Testis (tissue), 2 donors: ENCODE measurements around the gene SLC39A12.

Experiments
- POLR2A ChIP-seq: fragments of 450-650 bp; IDR thresholded peaks from one replicate; pipeline ENCODE4 v1.6.1; 2017; ENCODE audit warnings: antibody characterized with exemption, mild to moderate bottlenecking, moderate library complexity
- TF ChIP-seq, protein P1 (sequence below), 3 experiments: fragments of 450-650 bp in 2 of 3; fragments of 200-600 bp in 1 of 3; sonication (generic) in 1 of 3; IDR thresholded peaks; one replicate each; pipeline ENCODE4 v1.5.1; 2016 to 2019; ENCODE audit warnings: antibody characterized with exemption in 3 of 3, mild to moderate bottlenecking in 2 of 3, moderate library complexity in 1 of 3

DNA sequence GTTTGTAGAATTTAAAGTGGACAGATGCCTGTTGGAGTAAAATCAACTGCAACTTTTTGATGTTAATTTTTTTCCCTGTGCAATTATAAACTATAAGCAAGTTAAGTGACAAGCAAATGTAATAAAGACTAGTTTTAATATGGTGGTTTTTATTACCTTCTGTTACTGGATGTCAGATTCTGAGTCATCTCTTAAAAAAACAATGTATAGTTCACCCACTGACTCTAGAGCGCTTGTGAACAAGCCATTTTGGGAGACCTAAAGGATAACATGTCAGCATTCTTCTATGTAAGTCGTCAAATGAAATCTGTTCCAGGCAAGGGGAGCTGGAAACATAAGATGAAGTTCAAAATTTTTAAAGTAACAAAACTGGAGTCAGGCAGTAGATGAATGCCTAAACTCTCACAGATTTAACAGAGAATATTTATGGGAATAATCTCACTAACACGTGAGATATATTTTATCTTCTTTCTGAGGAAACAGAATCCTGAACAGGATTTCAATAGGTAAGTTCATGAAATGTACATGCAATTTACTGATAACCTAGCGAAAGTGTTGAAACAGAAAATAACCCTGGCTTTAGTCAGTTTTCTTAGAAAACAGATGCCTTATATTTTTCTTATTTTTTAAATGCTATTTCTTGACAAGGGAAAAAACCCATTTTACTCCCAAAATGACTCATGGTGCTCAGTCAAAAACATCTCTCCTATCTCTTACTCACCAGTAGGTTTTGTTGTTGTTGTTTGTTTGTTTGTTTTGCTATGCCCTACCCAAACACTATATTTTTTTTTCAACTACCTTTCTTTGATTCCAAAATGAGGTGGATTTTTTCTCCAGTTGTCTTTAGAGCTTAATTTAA lies 91.7 kb downstream of the SLC39A12 start:
- TF ChIP-seq, protein P1, sequence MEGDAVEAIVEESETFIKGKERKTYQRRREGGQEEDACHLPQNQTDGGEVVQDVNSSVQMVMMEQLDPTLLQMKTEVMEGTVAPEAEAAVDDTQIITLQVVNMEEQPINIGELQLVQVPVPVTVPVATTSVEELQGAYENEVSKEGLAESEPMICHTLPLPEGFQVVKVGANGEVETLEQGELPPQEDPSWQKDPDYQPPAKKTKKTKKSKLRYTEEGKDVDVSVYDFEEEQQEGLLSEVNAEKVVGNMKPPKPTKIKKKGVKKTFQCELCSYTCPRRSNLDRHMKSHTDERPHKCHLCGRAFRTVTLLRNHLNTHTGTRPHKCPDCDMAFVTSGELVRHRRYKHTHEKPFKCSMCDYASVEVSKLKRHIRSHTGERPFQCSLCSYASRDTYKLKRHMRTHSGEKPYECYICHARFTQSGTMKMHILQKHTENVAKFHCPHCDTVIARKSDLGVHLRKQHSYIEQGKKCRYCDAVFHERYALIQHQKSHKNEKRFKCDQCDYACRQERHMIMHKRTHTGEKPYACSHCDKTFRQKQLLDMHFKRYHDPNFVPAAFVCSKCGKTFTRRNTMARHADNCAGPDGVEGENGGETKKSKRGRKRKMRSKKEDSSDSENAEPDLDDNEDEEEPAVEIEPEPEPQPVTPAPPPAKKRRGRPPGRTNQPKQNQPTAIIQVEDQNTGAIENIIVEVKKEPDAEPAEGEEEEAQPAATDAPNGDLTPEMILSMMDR (IDR thresholded peaks at IDR 0.05): no peak
- no peak for TF ChIP-seq POLR2A
